22Rv1 (cell line): ENCODE results near the gene KRTAP2-4.

ENCODE experiments used
- H3K27ac ChIP-seq: fragments of 450-650 bp; 2 replicates; pipeline ENCODE4 v1.5.1; 2017
- CTCF ChIP-seq: fragments of 450-650 bp; IDR thresholded peaks from 2 replicates; pipeline ENCODE4 v1.5.1; 2017; ENCODE audit warnings: mild to moderate bottlenecking
- ZFX ChIP-seq: fragments of 450-650 bp; IDR thresholded peaks from 2 replicates; pipeline ENCODE4 v1.6.1; 2017; ENCODE audit warnings: antibody characterized with exemption, borderline replicate concordance

The KRTAP2-4 gene

GRCh38 chr17:41020336-41020735 lies 45.3 kb downstream of the KRTAP2-4 start:
- TF ChIP-seq ZFX (no peak), CTCF (no peak)
- no peak overlapping the region for H3K27ac ChIP-seq

- no peak overlapping the region for H3K27ac ChIP-seq
- no peak for TF ChIP-seq ZFX
- no peak for TF ChIP-seq CTCF
These were observed 46.3 kb downstream of the KRTAP2-4 start for GRCh38 chr17:41019415-41019814.

GRCh38 chr17:41018541-41018940 lies 47.1 kb downstream of the KRTAP2-4 start:
- TF ChIP-seq CTCF: no peak
- no peak for TF ChIP-seq ZFX
- no peak overlapping the region for H3K27ac ChIP-seq

GRCh38 chr17:41016578-41017215 lies 49.0 kb downstream of the KRTAP2-4 start:
- no peak overlapping the region for H3K27ac ChIP-seq
- TF ChIP-seq CTCF: no peak
- no peak for TF ChIP-seq ZFX

GRCh38 chr17:41015454-41015853 lies 50.2 kb downstream of the KRTAP2-4 start:
- TF ChIP-seq ZFX (no peak), CTCF (no peak)
- H3K27ac ChIP-seq: no peak overlapping the region
